HG02973 (cell line): Measurements from ENCODE around the gene WARS2.

Experiments
- ATAC-seq: cut with Tn5 transposase; IDR thresholded peaks from one replicate; pipeline ENCODE4 v1.9.1; 2021; ENCODE audit warnings: moderate library complexity; ENCODE audit not compliant: unreplicated experiment

Gene WARS2

DNA sequence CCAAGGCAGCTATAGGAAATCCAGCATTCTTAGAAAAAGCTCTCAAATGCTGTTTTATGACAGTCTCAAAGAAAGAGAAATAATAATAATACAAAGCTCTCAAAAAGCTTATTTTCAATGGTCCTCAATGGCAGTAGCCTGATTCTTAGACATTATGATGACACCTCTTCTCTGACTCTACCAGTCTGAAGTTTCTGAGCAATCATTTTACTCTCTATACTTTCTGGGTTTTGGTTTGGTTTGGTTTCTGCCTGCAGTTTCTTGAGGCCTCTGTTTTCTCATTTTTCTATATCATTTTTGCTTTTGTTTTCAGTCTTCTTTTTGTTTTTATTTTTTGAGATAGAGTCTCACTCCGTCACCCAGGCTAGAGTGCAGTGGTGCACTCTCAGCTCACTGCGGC is 102.1 kb downstream of the WARS2 start:
- no peak for ATAC-seq

GRCh38 chr1:119034359-119034758 is 106.1 kb downstream of the WARS2 start:
- ATAC-seq = no peak

DNA sequence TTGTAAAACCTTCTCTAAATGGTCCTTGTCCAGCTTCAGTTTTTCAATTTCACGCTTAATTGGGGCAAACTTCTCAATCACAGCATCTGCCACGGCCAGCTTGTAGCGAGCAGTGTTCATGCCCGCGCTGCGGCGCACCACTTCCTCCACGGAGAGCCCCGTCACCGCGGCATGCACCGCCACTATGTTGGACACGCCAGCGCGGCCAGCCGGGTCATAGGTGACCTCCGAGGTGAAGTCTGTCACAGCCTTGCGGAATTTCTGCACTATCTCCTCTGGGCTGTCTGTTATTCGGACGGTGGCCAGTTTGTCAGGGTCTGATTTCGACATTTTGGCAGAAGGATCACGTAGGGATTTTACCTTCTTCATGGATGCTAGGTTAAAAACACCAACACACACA is 107.5 kb downstream of the WARS2 start:
- no peak for ATAC-seq

DNA sequence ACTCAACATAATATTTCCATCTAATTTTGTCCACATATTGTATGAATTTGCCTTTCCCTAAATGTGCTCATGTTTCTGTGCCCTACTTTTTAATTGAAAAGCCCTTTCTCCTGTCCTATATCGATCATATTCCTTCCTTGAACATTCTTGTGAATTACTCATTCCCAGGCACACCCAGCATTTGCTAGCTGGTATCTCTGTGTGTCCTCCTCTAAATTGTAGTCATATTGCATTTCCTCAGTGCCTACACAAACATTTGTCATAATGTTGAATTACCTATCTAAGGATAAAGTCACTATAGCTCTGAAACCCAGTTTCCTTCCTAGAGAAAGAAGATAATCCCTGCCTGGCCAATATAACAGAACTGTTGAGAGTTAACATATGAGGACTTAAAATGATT is 112.7 kb downstream of the WARS2 start:
- ATAC-seq = no peak

- ATAC-seq = no peak
These were observed 113.5 kb downstream of the WARS2 start for GRCh38 chr1:119026956-119027355.

GRCh38 chr1:119015547-119015946 is 124.9 kb downstream of the WARS2 start:
- ATAC-seq = no peak

GRCh38 chr1:119012383-119012782 is 128.1 kb downstream of the WARS2 start:
- ATAC-seq = no peak

DNA sequence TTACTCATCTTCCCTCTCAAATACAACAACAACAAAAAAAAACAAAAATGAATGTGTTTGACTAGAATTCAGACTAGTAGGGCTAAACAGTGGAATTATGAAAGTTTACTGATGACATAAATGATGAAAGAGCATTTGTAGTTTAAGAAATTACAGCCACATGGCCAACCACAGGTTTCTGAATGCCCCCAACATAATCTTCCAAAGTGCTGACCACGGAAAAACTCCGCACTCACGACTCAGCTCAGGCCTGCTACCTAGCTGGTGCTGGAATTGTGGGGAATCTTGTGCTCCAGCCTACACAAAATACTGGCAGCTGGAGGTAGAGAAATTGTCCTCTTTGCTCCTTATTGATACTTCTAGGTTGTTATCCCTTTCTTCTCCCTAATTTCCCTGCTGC is 128.7 kb downstream of the WARS2 start:
- no peak for ATAC-seq

DNA sequence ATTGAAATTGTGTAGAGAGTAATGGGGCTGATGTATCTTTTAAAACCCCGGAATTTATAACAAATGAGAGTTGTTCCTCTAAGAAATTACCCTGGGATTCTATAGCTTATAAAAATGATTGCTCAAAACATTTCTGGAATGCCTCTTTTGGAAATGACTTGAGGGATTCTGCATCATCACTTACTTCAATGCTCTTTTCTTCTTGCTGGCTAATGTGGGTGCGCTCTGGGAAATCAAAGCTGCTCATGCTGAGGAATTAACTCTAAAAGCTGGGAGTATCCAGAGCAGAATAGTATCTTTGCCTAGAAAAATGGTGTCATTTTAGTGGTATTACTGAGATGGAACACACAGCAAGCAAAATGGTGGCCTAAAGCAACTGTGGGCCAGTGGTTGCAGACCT is 129.3 kb downstream of the WARS2 start:
- no peak for ATAC-seq

- no peak for ATAC-seq
These were observed 130.3 kb downstream of the WARS2 start for GRCh38 chr1:119010201-119010600.

GRCh38 chr1:119009312-119009655 is 131.2 kb downstream of the WARS2 start:
- no peak for ATAC-seq

DNA sequence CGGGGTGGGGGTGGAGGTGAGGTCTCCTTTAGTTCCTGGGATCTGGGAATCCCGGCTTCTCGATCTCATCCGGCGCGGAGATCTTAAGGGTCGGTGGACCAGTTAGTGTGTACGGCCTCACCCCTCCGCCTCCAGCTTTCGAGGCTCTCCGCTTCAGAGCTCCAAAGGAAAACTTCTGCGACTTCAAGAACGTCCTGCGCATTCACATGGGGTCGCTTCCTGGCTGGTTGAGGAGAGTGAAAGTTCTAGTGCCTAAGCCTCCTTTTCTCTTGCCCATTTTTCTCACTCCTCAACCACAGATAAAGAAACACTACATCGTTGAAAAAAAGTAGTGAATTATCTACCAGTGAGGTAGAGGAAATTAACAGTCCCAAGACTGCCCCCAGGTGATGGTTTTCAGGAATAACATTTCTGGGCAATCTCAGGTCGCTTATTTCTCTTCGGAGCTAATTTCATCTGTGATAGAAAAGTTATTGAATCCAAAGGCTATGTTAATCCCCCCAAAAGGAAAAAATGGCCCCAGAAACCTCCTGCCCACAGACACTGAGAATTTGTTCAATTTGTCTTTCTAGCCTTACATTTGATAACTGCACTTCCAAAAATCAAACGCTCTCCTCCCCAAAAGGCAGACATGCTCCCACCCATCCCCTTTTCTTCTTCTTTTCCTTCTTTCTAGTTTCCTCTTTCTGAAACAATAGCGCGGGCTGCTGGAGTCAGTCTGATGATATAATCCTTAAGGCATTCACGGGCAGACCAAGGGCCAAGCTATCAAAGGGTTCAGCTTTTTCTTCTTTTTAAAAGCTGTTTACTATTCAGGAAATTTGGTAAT is 131.8 kb downstream of the WARS2 start:
- no peak for ATAC-seq

DNA sequence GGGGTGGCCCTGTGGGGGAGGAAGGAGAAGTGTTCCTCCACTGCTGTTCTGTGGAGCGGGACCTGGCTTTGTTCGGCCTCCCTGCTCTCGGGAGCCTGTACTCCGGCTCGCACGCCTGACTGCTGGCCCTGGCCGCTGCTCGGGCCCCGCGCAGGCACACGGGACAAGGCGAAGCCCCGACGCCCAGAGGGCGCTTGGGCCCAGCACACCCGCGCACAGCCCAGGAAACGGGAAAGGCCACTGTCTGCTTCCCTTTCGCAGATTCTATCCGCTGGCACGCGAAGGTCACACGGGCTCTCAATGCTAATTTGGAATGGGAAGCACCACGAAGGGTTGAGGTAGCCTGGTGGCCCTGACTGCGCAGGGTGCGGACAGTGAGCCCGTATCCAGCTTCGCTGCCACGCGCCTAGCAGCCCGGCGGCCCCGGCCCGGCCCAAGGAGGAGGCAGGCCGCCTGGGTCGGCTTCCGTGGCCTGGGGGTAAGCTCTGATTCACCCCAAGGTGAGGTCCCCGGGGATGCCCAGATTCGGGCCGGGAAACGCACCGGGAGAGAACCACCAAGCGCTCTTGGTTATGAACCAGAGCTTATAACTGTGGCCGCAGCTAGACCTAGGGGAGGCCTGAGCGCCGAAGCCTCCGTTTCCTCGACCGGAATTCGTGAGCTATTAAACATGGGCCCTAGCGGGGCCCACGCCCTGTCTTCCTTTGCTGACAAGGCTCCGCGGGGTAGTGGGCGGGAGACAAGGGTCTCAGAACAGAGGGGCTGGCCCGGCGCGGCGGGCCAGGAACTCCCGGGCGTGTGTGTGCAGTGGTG is 132.6 kb downstream of the WARS2 start:
- no peak for ATAC-seq

DNA sequence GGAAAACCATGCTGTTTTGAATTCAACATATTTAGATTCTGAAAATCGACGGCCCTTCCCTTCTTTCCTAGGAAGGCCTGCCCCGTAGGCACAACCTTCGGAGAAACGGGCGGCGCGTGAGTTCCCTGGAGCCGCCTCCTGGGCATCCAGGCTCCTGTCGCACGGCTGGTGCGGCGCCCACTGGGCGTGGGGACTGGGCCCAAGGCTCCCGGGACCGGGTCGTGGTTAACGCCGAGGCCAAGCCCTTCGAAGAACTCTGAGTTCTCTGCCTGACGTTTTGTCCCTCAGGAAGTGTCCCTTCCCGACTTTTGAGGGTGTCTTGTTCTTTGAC is 133.1 kb downstream of the WARS2 start:
- no peak for ATAC-seq

DNA sequence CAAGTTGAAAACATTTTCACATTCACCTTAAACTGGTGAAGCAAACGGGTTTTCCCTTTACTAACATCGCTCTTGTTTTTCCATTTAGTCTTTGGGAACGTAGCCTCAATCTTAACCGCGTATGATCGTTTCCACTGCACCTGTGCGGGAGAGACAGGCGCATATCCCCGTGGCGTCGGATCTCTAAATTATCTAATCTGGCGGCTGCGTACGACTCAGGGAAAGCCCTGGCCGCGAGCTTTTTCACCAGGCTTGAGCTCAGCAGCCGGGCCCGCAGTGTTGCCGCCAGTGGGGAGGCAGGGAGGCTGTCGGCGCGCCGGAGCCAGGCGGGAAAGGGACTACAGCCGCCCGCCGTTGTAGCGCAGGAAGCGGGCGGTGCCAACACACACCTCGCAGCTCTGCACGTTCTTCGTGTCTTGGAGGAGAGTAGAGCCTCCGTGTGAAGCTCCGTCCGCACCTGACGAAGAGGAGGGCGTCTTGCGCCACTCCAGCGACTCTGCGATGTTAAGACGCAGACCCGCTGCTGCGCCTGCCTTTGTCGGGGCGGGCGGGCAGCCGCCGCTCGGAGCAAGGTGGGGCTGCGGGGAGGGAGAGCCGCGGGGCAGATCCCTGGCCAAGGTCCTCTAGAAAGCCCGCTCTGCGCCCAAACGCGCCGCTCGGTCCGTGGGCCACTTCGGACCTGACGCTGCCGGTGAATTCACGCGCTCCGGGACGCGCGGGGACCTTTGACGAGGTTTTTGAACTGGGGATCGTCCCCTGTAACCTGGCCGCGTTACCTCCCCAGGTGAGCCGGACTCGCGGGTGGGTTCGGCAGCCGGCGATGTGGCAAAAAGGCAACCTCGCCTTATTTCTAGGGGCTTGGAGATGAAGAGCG is 133.8 kb downstream of the WARS2 start:
- no peak for ATAC-seq

- no peak for ATAC-seq
These were observed 134.6 kb downstream of the WARS2 start for GRCh38 chr1:119005724-119006405.

DNA sequence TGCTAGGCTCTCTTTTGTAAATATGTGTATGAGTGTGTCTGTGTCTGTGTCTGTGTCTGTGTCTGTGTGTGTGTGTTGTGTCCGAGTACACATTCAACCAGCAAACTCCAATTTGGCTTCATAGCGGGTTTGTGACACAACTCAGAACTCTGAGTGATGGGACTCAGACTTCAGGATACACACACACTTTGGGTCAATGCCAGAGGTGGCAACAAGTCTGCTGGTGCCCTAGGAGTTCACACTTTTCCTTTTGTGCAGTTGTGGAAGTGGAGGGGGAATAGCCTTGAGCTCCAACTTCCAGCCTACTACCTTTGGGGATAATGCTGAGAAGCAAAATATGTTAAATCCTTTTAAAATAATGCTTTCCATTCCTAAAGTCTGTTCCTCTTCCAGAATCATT is 135.7 kb downstream of the WARS2 start:
- no peak for ATAC-seq

DNA sequence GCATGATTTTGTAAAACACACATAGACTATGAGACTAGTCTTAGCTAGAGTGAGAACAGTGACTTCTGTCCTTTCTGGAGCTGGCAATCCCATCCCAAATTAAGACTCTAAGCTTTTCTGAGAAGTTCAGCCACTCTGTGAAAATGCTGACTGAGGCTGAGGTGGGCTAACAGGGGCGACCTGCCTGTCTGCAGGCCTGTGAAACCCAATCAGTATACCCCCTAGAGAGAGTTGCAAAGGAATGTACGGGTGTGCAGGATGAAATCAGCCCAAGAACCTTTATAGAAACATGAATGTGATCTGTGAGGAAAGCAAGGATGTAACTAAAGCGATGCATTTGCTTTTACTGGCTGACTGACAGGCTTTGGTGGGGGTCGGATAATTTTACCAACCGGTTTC is 136.3 kb downstream of the WARS2 start:
- no peak for ATAC-seq

DNA sequence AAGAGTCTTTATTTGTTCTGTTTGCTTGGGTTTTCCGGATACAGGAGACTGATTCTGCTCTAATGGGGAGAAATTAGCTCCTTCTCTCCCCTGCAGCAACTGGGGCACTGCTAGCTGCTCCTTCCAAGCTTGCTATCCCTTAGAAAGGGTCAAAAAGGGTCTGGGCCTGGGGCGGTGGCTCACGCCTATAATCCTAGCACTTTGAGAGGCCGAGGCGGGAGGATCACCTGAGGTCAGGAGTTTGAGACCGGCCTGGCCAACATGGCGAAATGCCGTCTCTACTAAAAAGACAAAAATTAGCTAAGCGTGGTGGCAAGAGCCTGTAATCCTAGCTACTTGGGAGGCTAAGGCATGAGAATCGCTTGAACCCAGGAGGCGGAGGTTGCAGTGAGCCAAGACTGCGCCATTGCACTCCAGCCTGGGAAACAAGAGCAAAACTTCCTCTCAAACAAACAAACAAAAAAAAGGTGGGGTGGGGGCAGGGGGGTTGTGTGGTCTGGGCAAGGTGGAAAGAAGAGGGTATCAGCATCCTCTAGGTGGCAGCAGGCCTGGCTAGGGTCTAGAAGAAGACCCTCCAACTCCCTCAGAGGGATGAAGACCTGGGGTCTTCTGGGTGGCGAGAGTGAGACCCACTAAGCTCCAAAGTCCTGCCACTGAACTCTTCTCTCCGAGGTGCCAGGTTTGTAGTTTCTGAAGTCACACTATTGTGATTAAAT is 136.9 kb downstream of the WARS2 start:
- ATAC-seq = no peak

DNA sequence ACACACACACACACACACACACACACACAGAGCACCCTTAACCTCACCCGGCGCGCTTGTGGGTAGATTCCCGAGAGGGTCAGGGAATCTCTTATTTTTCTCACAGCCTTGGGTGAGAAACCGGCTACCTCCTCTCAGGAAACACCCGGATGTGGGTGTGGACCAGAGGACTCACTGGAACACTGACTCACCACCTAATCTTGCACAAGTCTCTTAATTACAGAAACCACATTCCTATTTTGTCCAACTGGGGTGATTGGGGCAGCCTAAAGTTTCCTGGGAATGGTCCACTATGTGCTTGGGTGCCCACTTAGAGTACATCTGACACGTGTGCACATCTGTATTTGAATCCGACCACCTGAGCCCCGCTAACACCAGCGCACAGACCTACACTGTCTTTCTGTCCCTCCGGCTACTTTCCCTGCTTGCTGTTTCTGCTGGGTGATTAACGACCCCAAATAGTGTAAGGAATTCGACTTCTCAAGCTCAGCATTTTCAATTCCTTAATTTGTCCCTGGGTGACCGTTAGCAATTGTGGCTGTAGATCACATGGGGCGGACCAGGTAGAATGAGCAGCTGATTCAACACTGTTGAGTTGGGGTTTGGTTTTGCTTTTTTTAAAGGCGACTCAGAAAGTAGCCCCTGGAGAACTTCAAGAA is 138.3 kb downstream of the WARS2 start:
- no peak for ATAC-seq
